Mesenteric fat pad (tissue), 1 donor: ENCODE results near the gene WDR53. TPM values are rescaled to one million over a fixed set of nuclear protein-coding genes. Genes with fewer than 3 reads are reported as not detected.
"Not testable (repeated sequence)": the region's sequence is repeated elsewhere in the genome, so short reads cannot be mapped to it uniquely, and the experiment has no call there.

Source experiments
- DNase-seq: peaks from one replicate; pipeline ENCODE4 v3.0.0-alpha.2; 2020; ENCODE audit warnings: low spot score
- total RNA-seq: library from RNA; stranded (reverse); fragmentation: NEBNext Ultra II Directional; extraction: Animal tissue kit (Norgen Biotek cat#: 25700); gene quantifications from one replicate; pipeline ENCODE4 v1.2.1, GENCODE V29; 2021
- donor health status: DM: yes; HTN: yes; CAD: no.

WDR53 gene
- total RNA-seq, 1 donor from 2014 or later = 7.3 TPM

DNA sequence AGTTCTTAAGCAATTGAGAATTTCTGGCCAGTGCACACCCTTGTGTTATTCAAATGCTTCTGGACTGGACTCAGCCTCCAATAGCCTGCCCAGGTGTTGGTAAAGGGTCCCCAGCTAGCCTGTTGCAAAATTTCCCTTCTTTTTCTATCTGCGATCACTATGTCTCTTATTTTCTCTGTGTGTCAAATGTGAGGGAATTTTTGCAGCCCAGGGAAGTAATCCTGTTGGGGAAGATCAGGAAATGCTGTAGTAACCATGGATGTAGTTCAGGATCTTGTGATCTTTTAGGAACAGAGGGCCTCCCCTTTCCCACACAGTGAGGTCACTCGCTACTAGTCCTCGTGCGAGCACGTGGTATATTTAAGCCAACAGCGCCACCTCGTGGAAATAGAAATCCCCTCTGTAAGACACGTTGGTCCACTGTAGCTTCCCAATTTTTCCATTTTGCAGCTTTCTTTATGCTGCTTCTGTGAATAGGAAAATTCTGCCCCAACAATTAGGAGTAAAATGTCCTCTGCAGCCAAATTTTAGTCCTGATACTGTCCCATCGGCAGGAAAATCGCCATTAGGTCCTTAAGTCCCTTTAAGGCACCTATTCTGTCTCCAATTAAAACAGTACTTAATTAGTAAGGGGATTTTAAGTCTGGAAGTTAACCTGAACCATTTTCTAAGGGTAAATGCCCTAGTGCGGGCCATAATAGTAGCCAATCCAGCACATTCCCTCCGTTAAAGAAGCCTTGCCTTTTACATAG lies 49.2 kb downstream of the WDR53 start:
- DNase-seq = peak; percentile 35

DNA sequence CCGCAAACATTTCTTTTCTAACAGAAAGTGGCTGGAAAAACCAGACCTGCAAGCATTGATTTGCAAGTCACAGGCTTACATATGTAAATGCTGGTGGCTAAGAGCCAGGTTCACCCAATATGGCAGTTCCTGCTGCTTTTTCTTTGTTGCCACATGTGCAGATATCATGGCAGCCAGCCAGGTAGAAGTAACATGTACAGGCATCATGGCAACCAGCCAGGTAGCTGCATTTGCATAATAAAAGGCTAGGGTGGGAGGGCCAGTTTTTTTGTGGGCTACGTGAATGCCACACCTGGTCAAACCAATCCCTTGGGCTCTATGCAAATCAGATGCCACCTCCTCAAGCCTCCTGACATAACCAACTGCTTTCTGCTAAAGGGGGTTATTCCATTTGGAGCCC lies 50.4 kb downstream of the WDR53 start:
- peak; percentile 9 for DNase-seq

DNA sequence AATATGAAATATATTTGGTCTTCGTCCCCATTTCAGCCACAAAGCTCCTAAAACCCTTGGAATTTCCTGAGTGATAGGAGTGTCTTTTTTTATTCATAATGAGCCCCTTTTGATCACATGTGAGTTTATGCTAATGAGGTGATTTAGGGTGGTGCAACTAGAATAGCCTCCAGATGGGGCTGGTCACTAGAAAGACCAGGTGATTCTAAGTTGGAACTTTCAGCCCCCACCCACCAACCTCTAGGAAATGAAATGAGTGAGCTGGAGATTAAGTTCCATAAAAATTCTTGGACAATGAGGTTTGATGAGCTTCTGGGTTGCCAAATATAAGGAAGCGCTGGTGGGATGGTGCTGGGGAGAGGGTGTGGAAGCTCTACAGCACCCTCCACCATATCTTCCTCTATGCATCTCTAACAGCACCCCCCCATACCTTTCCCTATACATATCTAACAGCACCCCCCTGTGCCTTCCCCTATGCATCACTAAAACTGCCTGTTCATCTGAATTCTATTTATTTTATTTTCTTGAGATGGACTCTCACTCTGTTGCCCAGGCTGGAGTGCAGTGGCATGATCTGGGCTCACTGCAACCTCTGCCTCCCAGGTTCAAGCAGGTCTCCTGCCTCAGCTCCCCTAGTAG lies 51.1 kb downstream of the WDR53 start:
- DNase-seq = no peak

DNA sequence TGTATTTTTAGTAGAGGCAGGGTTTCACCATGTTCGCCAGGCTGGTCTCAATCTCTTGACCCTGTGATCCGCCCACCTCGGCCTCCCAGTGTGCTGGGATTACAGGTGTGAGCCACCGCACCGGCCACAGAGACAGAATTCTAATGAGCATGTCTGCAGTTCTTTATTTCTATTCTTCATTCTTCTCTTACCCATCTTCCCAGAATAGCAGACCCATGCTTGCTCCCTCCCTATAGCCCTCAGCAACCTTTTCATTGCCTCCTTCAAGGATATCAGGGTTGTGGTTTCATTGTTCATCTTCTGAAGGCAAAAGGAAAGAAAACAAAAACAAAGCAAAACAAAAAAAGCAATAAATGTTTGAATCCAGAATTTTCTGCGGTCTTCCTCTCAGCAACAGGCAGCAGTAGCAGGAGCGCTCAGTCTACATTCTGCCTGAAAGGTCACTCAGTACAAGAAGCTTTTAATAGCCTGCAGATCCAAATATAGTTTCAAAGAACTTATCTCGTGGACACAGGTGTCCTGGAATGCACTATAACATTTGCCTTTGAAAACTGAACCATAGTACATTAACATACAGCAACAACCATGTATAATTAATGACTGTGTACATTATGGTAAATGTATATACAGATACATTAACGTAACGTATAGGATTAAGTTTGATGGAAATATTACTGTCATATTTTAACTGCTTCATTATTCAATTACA lies 53.3 kb downstream of the WDR53 start, which contains the start of gene SMCO1:
Gene SMCO1, minus strand, starts transcription at position 434 of the 709 bp plus-strand sequence. Its CDS starts 137 bp downstream, at position 297.
- no peak for DNase-seq

DNA sequence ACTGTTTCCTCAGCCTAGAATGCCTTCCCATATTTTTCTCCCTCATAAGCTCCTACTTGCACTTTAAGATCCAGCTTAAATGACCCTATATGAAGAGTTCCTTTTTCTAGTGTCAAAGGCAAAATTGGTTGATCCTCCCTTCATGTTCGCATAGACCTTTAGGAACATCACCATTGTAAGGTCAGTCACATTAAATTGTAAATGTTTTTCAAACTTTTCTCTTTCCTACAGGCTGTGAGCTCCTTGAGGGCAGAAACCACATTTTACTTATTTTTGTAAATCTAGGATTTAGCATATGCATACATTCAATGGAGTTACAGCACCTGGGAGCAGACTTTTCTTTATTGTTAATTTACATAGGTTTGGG lies 54.0 kb downstream of the WDR53 start:
- DNase-seq = no peak

DNA sequence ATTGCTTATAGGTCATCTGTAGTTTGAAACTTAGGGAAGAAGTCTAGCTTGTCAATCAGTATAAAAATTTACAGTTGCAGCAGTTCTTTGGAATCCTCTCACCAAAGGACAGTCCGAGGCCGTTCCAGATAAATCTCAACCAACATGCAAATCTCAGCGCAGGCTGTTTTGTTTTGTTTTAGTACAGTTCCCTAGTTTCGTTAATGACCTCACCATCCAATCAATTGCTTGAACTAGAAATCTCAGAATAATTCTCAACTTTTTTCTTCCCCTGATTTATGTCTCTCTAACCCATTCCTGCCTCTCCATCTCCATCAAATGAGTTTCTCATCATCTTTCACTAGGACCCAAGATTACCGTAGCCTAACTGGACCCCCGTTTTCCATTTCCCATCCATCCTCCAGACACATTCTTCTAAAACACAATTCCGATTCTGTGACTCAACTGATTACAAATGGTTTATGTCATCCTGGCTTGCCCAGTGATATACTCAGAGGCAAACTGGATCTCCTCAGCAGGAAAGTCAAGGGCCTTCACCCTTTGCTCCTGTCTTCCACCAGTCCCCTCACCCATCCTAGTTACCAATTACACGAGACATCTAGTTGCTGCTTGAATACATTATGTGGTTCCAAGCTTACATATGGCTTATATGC lies 54.5 kb downstream of the WDR53 start:
- no peak for DNase-seq

DNA sequence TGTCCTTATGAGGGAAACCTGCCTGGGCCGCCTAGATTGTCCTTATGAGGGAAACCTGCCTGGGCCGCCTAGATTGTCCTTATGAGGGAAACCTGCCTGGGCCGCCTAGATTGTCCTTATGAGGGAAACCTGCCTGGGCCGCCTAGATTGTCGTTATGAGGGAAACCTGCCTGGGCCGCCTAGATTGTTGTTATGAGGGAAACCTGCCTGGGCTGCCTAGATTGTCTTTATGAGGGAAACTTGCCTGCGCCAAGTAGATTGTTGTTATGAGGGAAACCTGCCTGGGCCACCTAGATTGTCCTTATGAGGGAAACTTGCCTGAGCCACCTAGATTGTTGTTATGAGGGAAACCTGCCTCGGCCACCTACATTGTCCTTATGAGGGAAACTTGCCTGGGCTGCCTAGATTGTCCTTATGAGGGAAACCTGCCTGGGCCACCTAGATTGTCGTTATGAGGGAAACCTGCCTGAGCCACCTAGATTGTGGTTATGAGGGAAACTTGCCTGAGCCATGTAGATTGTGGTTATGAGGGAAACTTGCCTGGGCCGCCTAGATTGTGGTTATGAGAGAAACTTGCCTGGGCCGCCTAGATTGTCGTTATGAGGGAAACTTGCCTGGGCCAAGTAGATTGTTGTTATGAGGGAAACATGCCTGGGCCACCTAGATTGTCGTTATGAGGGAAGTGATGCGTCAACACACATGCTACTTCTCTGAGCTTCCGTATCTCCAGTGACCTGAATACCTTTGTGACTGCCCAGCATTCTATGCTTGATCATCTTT lies 56.5 kb downstream of the WDR53 start:
- DNase-seq = not testable (repeated sequence)

DNA sequence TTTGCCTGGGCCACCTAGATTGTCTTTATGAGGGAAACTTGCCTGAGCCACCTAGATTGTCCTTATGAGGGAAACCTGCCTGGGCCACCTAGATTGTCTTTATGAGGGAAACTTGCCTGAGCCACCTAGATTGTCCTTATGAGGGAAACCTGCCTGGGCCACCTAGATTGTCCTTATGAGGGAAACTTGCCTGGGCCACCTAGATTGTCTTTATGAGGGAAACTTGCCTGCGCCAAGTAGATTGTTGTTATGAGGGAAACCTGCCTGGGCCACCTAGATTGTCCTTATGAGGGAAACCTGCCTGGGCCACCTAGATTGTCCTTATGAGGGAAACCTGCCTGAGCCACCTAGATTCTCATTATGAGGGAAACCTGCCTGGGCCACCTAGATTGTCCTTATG lies 57.2 kb downstream of the WDR53 start:
- not testable (repeated sequence) for DNase-seq

DNA sequence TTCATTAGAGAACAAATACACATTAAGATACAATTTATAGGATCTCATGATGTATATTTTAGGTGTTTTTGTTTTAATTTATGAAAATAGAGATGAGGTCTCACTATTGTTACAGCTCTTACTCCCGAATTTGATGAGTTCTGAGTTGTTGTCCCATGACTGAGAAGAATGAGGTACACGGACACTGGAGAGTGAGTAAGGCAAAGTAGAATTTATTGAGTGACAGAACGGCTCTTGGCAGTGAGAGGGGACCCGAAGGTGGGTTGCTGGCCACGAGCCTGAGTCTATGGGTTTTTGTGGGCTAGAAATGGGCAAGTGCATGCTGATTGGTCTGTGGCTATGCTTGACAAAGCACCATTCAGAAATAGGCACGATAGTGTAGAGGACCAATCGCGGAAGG lies 61.7 kb downstream of the WDR53 start:
- DNase-seq = no peak

DNA sequence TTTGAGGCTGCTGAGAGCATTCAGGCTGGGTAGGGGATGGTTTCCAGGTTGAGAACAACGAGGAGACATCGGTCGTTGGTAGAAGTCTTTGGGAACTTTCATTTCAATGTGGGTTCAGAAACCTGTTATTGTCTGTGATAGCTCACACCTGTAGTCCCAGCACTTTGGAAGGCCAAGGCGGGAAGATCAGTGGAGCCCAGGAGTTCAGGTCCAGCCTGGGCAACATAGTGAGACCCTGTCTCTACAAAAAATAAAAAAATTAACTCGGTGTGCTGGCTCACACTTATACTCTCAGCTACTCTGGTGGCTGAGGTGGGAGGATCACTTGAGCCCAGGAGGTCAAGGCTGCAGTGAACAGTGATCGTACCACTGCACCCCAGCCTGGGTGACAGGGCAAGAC lies 63.8 kb downstream of the WDR53 start:
- no peak for DNase-seq

Other genes starting within 250 kb of the WDR53 start
- 2.1 TPM for gene TM4SF19, start 230.2 kb downstream of the WDR53 start, total RNA-seq
- 46.8 TPM for gene UBXN7, start 136.1 kb downstream of the WDR53 start, total RNA-seq
- gene RNF168, start 64.8 kb downstream of the WDR53 start, total RNA-seq = 29.1 TPM
- gene SMCO1, start 53.2 kb downstream of the WDR53 start, total RNA-seq = not detected
- gene FBXO45, start 106 bp upstream of the WDR53 start, total RNA-seq = 7.7 TPM
- gene NRROS, start 71.1 kb upstream of the WDR53 start, total RNA-seq = 20.7 TPM
- gene CEP19, start 143.7 kb upstream of the WDR53 start, total RNA-seq = 1.3 TPM
- 20.7 TPM for gene PIGX, start 143.8 kb upstream of the WDR53 start, total RNA-seq
- 105 TPM for gene PAK2, start 171.3 kb upstream of the WDR53 start, total RNA-seq